Calu3 (cell line): Measurements from ENCODE around the gene ALG3. TPM values are rescaled to one million over a fixed set of nuclear protein-coding genes. Genes with fewer than 3 reads are reported as not detected.
A peak's percentile ranks its signal among the peaks of the same experiment; 100 is the strongest.

Experiments used
- Bru-seq: library from RNA; stranded (reverse); fragments of 400-500 nt; gene quantifications from one replicate; lab custom pipeline; 2021; lab: Mats Ljungman, UMichigan
- BruChase-seq, 2 experiments: library from RNA; stranded (reverse); fragments of 400-500 nt; gene quantifications; one replicate each; lab custom pipeline; 2021; lab: Mats Ljungman, UMichigan
- BruUV-seq: library from RNA; stranded (reverse); fragments of 400-500 nt; replicated peaks from 2 replicates; lab custom pipeline; 2021; lab: Mats Ljungman, UMichigan
- CTCF ChIA-PET: fragments of 300-600 bp; sonication (Branson Sonifier 250); formaldehyde crosslinking; loops from one replicate; lab custom pipeline; 2022; ENCODE audit warnings: antibody characterized with exemption; lab: Charles Lee
- DNase-seq: peaks from one replicate; pipeline ENCODE4 v3.0.0; 2022
- H3K27ac Mint-ChIP-seq: one replicate; pipeline ENCODE4 v1.8.0; 2022; ENCODE audit warnings: mixed read lengths; ENCODE audit not compliant: unreplicated experiment
- H3K27me3 Mint-ChIP-seq: one replicate; pipeline ENCODE4 v1.8.0; 2022; ENCODE audit warnings: mixed read lengths; ENCODE audit not compliant: unreplicated experiment
- H3K36me3 Mint-ChIP-seq: one replicate; pipeline ENCODE4 v1.8.0; 2022; ENCODE audit warnings: mild to moderate bottlenecking, moderate library complexity, mixed read lengths; ENCODE audit not compliant: insufficient read depth, unreplicated experiment
- H3K4me1 Mint-ChIP-seq: one replicate; pipeline ENCODE4 v1.8.0; 2022; ENCODE audit warnings: mild to moderate bottlenecking, low read depth, mixed read lengths; ENCODE audit not compliant: unreplicated experiment
- H3K4me3 Mint-ChIP-seq: one replicate; pipeline ENCODE4 v1.8.0; 2022; ENCODE audit warnings: mild to moderate bottlenecking, low read depth, moderate library complexity, mixed read lengths; ENCODE audit not compliant: unreplicated experiment
- H3K9me3 Mint-ChIP-seq: one replicate; pipeline ENCODE4 v1.8.0; 2022; ENCODE audit warnings: low read depth, mixed read lengths; ENCODE audit not compliant: unreplicated experiment
- intact Hi-C: fragments of 100-400 bp; cut with micrococcal nuclease; formaldehyde crosslinking; loops from one replicate; pipeline ENCODE4 v1.10.0; 2022; ENCODE audit not compliant: unreplicated experiment
- long read RNA-seq: library from polyadenylated mRNA; stranded (forward); transcript quantifications from one replicate; pipeline ENCODE4 v2.0.0, GENCODE V29; 2022
- total RNA-seq: library from RNA; stranded (reverse); gene quantifications from 2 replicates; pipeline ENCODE4 v1.2.3, GENCODE V29; 2022
- TF ChIP-seq, protein P1 (sequence below): fragments of 200-600 bp; IDR thresholded peaks from one replicate; pipeline ENCODE4 v1.8.0; 2022; ENCODE audit warnings: antibody characterized with exemption; ENCODE audit not compliant: unreplicated experiment

The ALG3 gene
- 131 and 140 TPM in 2 replicates for total RNA-seq
- Bru-seq, nascent RNA = percentile 82 among the genes with signal in this experiment
- percentile 90 among the genes with signal in this experiment for BruChase-seq, experiment 1, labeled RNA remaining after a 6-hour chase
- BruChase-seq, experiment 2, labeled RNA remaining after a 2-hour chase = percentile 83 among the genes with signal in this experiment
- long read RNA-seq, transcript ALG3-201 (9 exons, 1,528 nt) = major isoform, 235 of 404 reads
- long read RNA-seq, partial matches to known transcripts = 9 of 404 reads
- long read RNA-seq, other reads (novel, unspliced or antisense) = 151 of 404 reads

DNA sequence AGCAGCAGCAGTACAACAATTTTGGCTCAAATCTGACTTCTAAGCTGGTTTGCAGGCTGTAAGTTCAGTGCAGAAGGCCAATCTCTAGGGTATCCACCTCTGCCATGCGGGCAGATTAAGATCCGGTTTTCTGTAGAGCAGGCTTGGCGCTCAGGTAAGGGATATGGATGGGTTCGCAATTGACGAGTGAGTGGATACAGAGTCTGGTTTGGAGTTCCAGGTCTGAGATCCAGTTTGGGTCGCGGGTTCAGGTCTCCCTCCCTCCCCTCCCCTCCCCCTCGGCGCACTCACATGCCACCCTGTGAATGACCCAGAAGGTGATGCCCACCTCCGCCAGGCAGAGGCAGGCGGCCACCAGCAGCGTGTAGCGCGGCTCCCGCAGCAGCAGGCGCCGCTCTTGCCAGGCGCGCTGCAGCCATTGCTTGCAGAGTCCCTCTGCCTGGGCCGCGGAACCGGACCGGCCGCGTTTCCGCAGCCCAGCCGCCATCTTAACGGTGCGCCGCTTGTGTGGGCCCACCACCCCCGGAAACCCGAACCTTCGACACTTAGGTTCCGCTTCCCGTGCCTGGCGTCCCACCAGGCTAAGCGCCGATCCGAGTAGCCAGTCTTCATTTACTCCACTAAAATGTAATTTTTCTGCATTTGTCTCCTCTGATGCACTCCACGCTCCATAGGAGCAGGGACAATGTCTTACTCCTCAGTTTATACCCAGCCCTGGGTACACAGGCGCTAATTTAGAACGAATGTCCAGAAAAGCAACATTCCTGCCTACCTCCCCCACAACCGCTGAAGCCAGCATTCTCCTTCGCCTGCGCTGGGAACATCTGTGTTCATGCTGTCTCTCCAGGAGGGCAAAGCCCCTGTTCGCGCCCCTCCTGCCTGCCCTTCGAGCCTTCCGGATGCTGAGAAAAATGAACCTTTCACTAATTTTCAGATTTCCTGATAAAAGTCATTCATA, at the start of gene ALG3:
TSS of gene ALG3 (minus strand) at position 509 of the 958 bp plus-strand sequence. CDS start at position 487, 22 bp downstream.
- Mint-ChIP-seq H3K4me1 (peaks cover 8% of the 10 kb centered on the region), H3K27ac (peak within 1 kb of the TSS; percentile 97), H3K9me3 (no peaks in the 10 kb centered on the region), H3K36me3 (peaks cover 42% of the 10 kb centered on the region), H3K4me3 (peak within 1 kb of the TSS; percentile 92), H3K27me3 (no peaks in the 10 kb centered on the region)
- TF ChIP-seq, protein P1, sequence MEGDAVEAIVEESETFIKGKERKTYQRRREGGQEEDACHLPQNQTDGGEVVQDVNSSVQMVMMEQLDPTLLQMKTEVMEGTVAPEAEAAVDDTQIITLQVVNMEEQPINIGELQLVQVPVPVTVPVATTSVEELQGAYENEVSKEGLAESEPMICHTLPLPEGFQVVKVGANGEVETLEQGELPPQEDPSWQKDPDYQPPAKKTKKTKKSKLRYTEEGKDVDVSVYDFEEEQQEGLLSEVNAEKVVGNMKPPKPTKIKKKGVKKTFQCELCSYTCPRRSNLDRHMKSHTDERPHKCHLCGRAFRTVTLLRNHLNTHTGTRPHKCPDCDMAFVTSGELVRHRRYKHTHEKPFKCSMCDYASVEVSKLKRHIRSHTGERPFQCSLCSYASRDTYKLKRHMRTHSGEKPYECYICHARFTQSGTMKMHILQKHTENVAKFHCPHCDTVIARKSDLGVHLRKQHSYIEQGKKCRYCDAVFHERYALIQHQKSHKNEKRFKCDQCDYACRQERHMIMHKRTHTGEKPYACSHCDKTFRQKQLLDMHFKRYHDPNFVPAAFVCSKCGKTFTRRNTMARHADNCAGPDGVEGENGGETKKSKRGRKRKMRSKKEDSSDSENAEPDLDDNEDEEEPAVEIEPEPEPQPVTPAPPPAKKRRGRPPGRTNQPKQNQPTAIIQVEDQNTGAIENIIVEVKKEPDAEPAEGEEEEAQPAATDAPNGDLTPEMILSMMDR = no peak
- intact Hi-C loops = no loop called here
- BruUV-seq = TSS peak; percentile 81
- CTCF ChIA-PET = interaction anchor here (1.4 kb wide), 1 partner anchor 13 kb away, joined by 5 read pairs; the partner anchor contains the start of gene CAMK2N2
- peak; percentile 96 for DNase-seq

DNA sequence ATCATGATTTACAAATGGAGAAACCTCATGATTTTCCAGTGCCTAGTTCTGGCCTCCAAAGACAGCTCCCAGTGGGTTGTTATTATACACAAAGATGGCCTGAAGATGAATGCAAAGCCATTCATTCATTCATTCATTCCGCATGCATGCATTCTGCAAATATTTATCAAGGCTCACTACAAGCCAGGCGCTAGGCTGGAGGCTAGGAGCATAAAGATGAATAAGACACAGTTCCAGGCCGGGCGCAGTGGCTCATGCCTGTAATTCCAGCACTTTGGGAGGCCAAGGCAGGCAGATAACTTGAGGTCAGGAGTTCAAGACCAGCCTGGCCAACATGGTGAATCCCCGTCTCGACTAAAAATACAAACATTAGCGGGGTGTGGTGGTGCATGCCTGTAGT, 47.9 kb upstream of the ALG3 start:
- Mint-ChIP-seq H3K4me1 (peaks cover 16% of the 10 kb centered on the region), H3K27ac (no peak overlapping the region)

DNA sequence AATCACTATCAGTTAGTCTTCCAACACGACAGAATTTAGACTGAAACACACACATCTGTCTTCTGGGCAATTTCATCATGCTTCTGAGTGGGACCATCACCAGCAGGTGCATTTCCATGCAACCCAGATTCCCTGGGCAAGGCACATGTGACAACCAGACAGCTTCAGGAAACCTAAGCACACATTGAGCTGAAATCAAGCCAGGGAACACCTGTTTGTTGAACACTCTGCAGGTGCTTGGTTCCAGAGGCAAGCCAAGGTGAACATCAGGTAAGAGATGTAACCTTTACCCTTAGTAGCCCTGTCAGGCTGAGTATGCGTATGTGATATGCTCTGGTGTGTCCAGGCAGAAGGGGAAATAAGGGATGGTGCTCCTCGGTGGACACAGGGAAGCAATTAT, 47.0 kb upstream of the ALG3 start:
- Mint-ChIP-seq H3K36me3 (peaks cover 36% of the 10 kb centered on the region), H3K4me1 (peaks cover 12% of the 10 kb centered on the region), H3K9me3 (no peaks in the 10 kb centered on the region), H3K27me3 (peaks cover 65% of the 10 kb centered on the region), H3K27ac (no peak overlapping the region), H3K4me3 (no peak overlapping the region)
- TF ChIP-seq, protein P1 = no peak
- no TSS peak for BruUV-seq
- CTCF ChIA-PET = no interaction called here
- DNase-seq = no peak
- intact Hi-C loops = no loop called here

More for the DNA sequence above, 47.9 kb upstream of the ALG3 start:
- no peaks in the 10 kb centered on the region for H3K9me3 Mint-ChIP-seq
- no peak for DNase-seq
- peak overlapping the region; percentile 97 for H3K4me3 Mint-ChIP-seq
- peaks cover 57% of the 10 kb centered on the region for H3K27me3 Mint-ChIP-seq
- intact Hi-C loops = no loop called here
- TF ChIP-seq, protein P1 = no peak
- no TSS peak for BruUV-seq
- H3K36me3 Mint-ChIP-seq = peaks cover 44% of the 10 kb centered on the region
- CTCF ChIA-PET = no interaction called here

DNA sequence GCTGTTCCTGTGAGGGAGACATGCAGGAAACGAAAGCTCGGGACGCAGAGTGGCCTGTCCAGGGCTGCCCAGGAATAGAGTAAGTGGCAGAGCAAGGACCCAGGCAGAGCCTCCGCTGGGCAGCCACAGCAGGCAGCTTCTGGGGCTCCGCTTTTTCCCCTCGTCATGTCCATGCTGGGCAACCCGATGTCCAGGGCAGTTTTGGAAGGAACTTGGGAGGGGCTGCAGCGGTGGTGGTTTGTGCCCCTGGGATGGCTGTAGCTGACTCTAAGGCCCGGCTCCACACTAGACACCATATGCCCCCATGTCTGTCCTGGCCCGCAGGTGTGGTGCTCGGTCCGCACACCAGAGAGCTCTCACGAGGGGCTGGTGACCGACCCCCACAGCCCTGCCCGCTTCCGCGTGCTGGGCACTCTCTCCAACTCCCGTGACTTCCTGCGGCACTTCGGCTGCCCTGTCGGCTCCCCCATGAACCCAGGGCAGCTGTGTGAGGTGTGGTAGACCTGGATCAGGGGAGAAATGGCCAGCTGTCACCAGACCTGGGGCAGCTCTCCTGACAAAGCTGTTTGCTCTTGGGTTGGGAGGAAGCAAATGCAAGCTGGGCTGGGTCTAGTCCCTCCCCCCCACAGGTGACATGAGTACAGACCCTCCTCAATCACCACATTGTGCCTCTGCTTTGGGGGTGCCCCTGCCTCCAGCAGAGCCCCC, 43.1 kb upstream of the ALG3 start:
- Mint-ChIP-seq H3K27ac (no peak overlapping the region), H3K4me1 (no peaks in the 10 kb centered on the region), H3K27me3 (peaks cover 66% of the 10 kb centered on the region), H3K36me3 (no peaks in the 10 kb centered on the region), H3K9me3 (no peaks in the 10 kb centered on the region), H3K4me3 (no peak overlapping the region)
- CTCF ChIA-PET = interaction anchor here (0.5 to 0.6 kb wide), 2 partner anchors 62 to 277 kb away, joined by 3 to 4 read pairs; no protein-coding TSS in a partner anchor
- intact Hi-C loops = no loop called here
- TF ChIP-seq, protein P1 = no peak
- no peak for DNase-seq
- no TSS peak for BruUV-seq
